GM12892 (cell line): ENCODE measurements around the gene SLC22A17.

ENCODE experiments used
- POLR2A ChIP-seq: IDR thresholded peaks from 2 replicates; pipeline ENCODE4 v1.6.1; 2011; ENCODE audit warnings: low read depth, low read length, control low read depth
- POLR2AphosphoS5 ChIP-seq: IDR thresholded peaks from 2 replicates; pipeline ENCODE4 v1.6.1; 2011; ENCODE audit warnings: low read depth, low read length, control low read depth
- TAF1 ChIP-seq: IDR thresholded peaks from 2 replicates; pipeline ENCODE4 v1.6.1; 2011; ENCODE audit warnings: low read depth, mild to moderate bottlenecking, control low read depth, low read length, borderline replicate concordance

- TF ChIP-seq POLR2AphosphoS5 (no peak), POLR2A (no peak), TAF1 (no peak)
Measured at GRCh38 chr14:23355871-23356435, 3.3 kb upstream of the SLC22A17 start.
